NCI-H460 (cell line): ENCODE measurements around the gene PTK7. TPM values are rescaled to one million over a fixed set of nuclear protein-coding genes. Genes with fewer than 3 reads are reported as not detected.

Source experiments
- DNase-seq: peaks from one replicate; pipeline ENCODE4 v3.0.0-alpha.2; 2016; ENCODE audit warnings: low read depth; ENCODE audit errors: extremely low read depth
- total RNA-seq: library from RNA; depleted of rRNA; stranded (reverse); fragments of >200 nt; shearing (Covaris generic); gene quantifications from 2 replicates; pipeline ENCODE4 v1.2.3, GENCODE V29; 2014; rRNA removed

Gene PTK7
- total RNA-seq, 1 experiment from 2014 or later = 1.2 TPM

GRCh38 chr6:43200541-43200940, 124.4 kb downstream of the PTK7 start:
- DNase-seq = no peak

GRCh38 chr6:43202451-43202850, 126.3 kb downstream of the PTK7 start:
- DNase-seq = no peak

GRCh38 chr6:43203029-43203717, 127.1 kb downstream of the PTK7 start:
- no peak for DNase-seq

GRCh38 chr6:43203718-43204095, 127.6 kb downstream of the PTK7 start:
- DNase-seq = no peak

GRCh38 chr6:43204271-43205105, 128.4 kb downstream of the PTK7 start:
- no peak for DNase-seq

- DNase-seq = no peak
Observed at GRCh38 chr6:43205849-43206248, 129.7 kb downstream of the PTK7 start.

GRCh38 chr6:43207286-43207685, 131.2 kb downstream of the PTK7 start:
- DNase-seq = no peak

Other genes starting within 250 kb of the PTK7 start
- gene RPL7L1, start 196.7 kb upstream of the PTK7 start, total RNA-seq = 156 and 159 TPM in 2 replicates
- not detected in 2 replicates for gene PTCRA, start 160.3 kb upstream of the PTK7 start, total RNA-seq
- gene CNPY3, start 146.8 kb upstream of the PTK7 start, total RNA-seq = 25.7 and 29.8 TPM in 2 replicates
- not detected in 2 replicates for gene GNMT, start 115.6 kb upstream of the PTK7 start, total RNA-seq
- 22.2 and 22.4 TPM in 2 replicates for gene PEX6, start 97.1 kb upstream of the PTK7 start, total RNA-seq
- gene PPP2R5D, start 91.7 kb upstream of the PTK7 start, total RNA-seq = 34.8 and 35.7 TPM in 2 replicates
- gene MEA1, start 62.4 kb upstream of the PTK7 start, total RNA-seq = 38.0 and 45.9 TPM in 2 replicates
- 30.6 and 32.4 TPM in 2 replicates for gene KLHDC3, start 62.1 kb upstream of the PTK7 start, total RNA-seq
- 45.6 and 53.3 TPM in 2 replicates for gene RRP36, start 54.7 kb upstream of the PTK7 start, total RNA-seq
- 7.0 and 8.2 TPM in 2 replicates for gene CUL7, start 22.5 kb upstream of the PTK7 start, total RNA-seq
- 24.6 and 38.1 TPM in 2 replicates for gene MRPL2, start 16.9 kb upstream of the PTK7 start, total RNA-seq
- gene KLC4, start 16.7 kb upstream of the PTK7 start, total RNA-seq = 9.6 and 10.1 TPM in 2 replicates
- 16.4 and 21.1 TPM in 2 replicates for gene SRF, start 95.0 kb downstream of the PTK7 start, total RNA-seq
- 16.4 and 20.8 TPM in 2 replicates for gene CUL9, start 105.9 kb downstream of the PTK7 start, total RNA-seq
- gene DNPH1, start 153.2 kb downstream of the PTK7 start, total RNA-seq = 105 and 114 TPM in 2 replicates
- gene TTBK1, start 167.2 kb downstream of the PTK7 start, total RNA-seq = not detected in 2 replicates
- not detected in 2 replicates for gene SLC22A7, start 221.9 kb downstream of the PTK7 start, total RNA-seq
- gene CRIP3, start 232.5 kb downstream of the PTK7 start, total RNA-seq = not detected in 2 replicates